Measurements from ENCODE around the gene PKD2L1. TPM values are rescaled to one million over a fixed set of nuclear protein-coding genes. Genes with fewer than 3 reads are reported as not detected.

The PKD2L1 gene
- total and polyA plus RNA-seq, 2 of the 8 experiments (the other 6 are each of a cell fraction or from before 2014, with no cell fraction given), result 0.20 to 0.33 TPM

GRCh38 chr10:100371482-100372027, 41.5 kb upstream of the PKD2L1 start:
- Histone ChIP-seq H2BK5ac (ENCODE audit: low read depth, low read length) (peak overlapping the region; percentile 14; the same call in 1 of the 2 replicates), H3K14ac (ENCODE audit: insufficient read length) (no peak overlapping the region), H3K23me2 (ENCODE audit: low read depth, low read length) (peaks cover 10% of the 10 kb centered on the region), H2BK20ac (ENCODE audit: low read length) (peak overlapping the region; percentile 5; the same call in 1 of the 2 replicates), H3K56ac (replicated peaks; ENCODE audit: insufficient read length, low read depth, low read length) (no peak overlapping the region), H3K36me3 (ENCODE audit: control insufficient read depth in 2 of 4, insufficient read depth in 4 of 4, low read length in 3 of 4) (no peaks in the 10 kb centered on the region), H3K27ac (ENCODE audit: low read depth, low read length) (0 out of 2 replicates have a peak overlapping the region, but pooled peaks have one; percentile 0), H3K4ac (replicated peaks; ENCODE audit: insufficient read length, low read depth, low read length) (no peak overlapping the region), H2AK5ac (ENCODE audit: low read depth, low read length) (no peak overlapping the region), H3K4me1 (replicated peaks in 1 of 4; ENCODE audit: control insufficient read depth in 3 of 4, insufficient read depth in 4 of 4, low read length in 3 of 4) (peaks cover 8 to 25% (median 9%) of the 10 kb centered on the region in 4 experiments), H2BK15ac (ENCODE audit: low read length) (no peak overlapping the region), H3K4me3 (ENCODE audit: extremely low read depth in 1 of 4, insufficient read depth in 2 of 4, low read depth in 3 of 4, low read length in 4 of 4) (peak overlapping the region in 1 of 4 experiments; percentile 20; a peak in 3 of 8 replicates), H4K8ac (ENCODE audit: extremely low read depth, insufficient read depth, low read length) (no peak overlapping the region), H4K91ac (replicated peaks; ENCODE audit: insufficient read length, low read length) (no peak overlapping the region), H2AFZ (ENCODE audit: low read length) (no peak overlapping the region), H3K23ac (ENCODE audit: insufficient read length) (no peak overlapping the region), H3K18ac (ENCODE audit: extremely low read depth, low read length) (peak overlapping the region; percentile 81; the same call in 1 of the 2 replicates), H2BK120ac (replicated peaks; ENCODE audit: low read depth, low read length) (no peak overlapping the region), H3K79me2 (ENCODE audit: control insufficient read depth in 1 of 2, insufficient read depth in 2 of 2, low read length in 2 of 2) (peaks cover 0 to 17% of the 10 kb centered on the region in 2 experiments; a peak in 2 of 4 replicates), H3K9me3 (ENCODE audit: insufficient read depth in 2 of 2, low read depth in 1 of 2, low read length in 1 of 2) (no peaks in the 10 kb centered on the region), H3K9ac (replicated peaks in 1 of 4; ENCODE audit: extremely low read depth in 1 of 4, low read depth in 3 of 4, low read length in 3 of 4) (no peak overlapping the region), H3K79me1 (ENCODE audit: low read depth, low read length) (no peaks in the 10 kb centered on the region), H4K20me1 (replicated peaks in 1 of 2; ENCODE audit: control insufficient read depth in 1 of 2, insufficient read depth in 2 of 2, low read length in 2 of 2) (no peaks in the 10 kb centered on the region), H3K4me2 (ENCODE audit: insufficient read depth in 1 of 2, low read depth in 2 of 2, low read length in 2 of 2) (peak overlapping the region; percentile 32 to 60), H4K5ac (ENCODE audit: insufficient read length, low read depth, low read length) (no peak overlapping the region), H3K27me3 (replicated peaks in 1 of 4; ENCODE audit: control insufficient read depth in 3 of 4, extremely low read depth in 1 of 4, insufficient read depth in 3 of 4, low read length in 3 of 4) (no peaks in the 10 kb centered on the region), H2BK12ac (ENCODE audit: low read depth, low read length) (peak overlapping the region; percentile 29)
- TF ChIP-seq CHD2 (IDR thresholded peaks at IDR 0.05; ENCODE audit: low read length) (no peak), EGR1 (IDR thresholded peaks at IDR 0.05; ENCODE audit: borderline replicate concordance, low read depth, low read length) (no peak), POLR2AphosphoS5 (IDR thresholded peaks at IDR 0.05; ENCODE audit: low read depth, low read length) (no peak), SIN3A (conservative IDR thresholded peaks at IDR 0.05 in 1 of 2, IDR thresholded peaks at IDR 0.05 in 1 of 2; ENCODE audit: low read depth in 1 of 2, low read length in 2 of 2) (no peak), GABPA (IDR thresholded peaks at IDR 0.05; ENCODE audit: borderline replicate concordance, insufficient read depth, low read length) (no peak), CEBPB (IDR thresholded peaks at IDR 0.05; ENCODE audit: low read depth, low read length) (no peak), RBBP5 (IDR thresholded peaks at IDR 0.05; ENCODE audit: borderline replicate concordance, low read depth, low read length) (0 out of 2 replicates have a peak, but pooled peaks have one; percentile 19), MAFK (IDR thresholded peaks at IDR 0.05; ENCODE audit: low read depth, low read length) (no peak), ASH2L (IDR thresholded peaks at IDR 0.05; ENCODE audit: low read length) (peak; percentile 55), YY1 (IDR thresholded peaks at IDR 0.05; ENCODE audit: low read depth, low read length) (no peak)
- TF ChIP-seq, protein P1, sequence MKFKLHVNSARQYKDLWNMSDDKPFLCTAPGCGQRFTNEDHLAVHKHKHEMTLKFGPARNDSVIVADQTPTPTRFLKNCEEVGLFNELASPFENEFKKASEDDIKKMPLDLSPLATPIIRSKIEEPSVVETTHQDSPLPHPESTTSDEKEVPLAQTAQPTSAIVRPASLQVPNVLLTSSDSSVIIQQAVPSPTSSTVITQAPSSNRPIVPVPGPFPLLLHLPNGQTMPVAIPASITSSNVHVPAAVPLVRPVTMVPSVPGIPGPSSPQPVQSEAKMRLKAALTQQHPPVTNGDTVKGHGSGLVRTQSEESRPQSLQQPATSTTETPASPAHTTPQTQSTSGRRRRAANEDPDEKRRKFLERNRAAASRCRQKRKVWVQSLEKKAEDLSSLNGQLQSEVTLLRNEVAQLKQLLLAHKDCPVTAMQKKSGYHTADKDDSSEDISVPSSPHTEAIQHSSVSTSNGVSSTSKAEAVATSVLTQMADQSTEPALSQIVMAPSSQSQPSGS (IDR thresholded peaks at IDR 0.05; ENCODE audit: low read length), result no peak
- DNase-seq (ENCODE audit: low read depth in 1 of 2, low spot score in 2 of 2) (no peak), FAIRE-seq (no peak)
- CTCF ChIA-PET (ENCODE audit: partially characterized antibody), result interaction anchor here (1.0 to 2.2 kb wide), 7 partner anchors 12 to 31 kb away, joined by 3 to 7 read pairs (median 5); partner anchors contain the start of gene SCD
- POLR2A ChIA-PET (ENCODE audit: partially characterized antibody), result interaction anchor here (0.7 to 2.5 kb wide), 9 partner anchors 13 to 144 kb away, joined by 3 to 50 read pairs (median 4); partner anchors contain the start of gene SCD
- 79% methylated on average over 9 of the region's 10 CpGs; no CpG with 5 or more reads in 1 of the 2 experiments for WGBS, 2 experiments (ENCODE audit: extremely low coverage in 1 of 2, insufficient coverage in 1 of 2, insufficient read length in 1 of 2, insufficient replicate concordance in 2 of 2, low coverage in 1 of 2, low lambda C conversion rate in 2 of 2, missing lambda C conversion rate in 1 of 2)

Measured in H1 (cell line).